WTC11 (cell line): ENCODE data around the gene TPBGL.

ENCODE experiments used
- ATF3 ChIP-seq: sonication (generic); formaldehyde crosslinking; conservative IDR thresholded peaks from 2 replicates; pipeline ENCODE4 v1.8.1; 2022; ENCODE audit warnings: mild to moderate bottlenecking, missing genetic modification reagents
- ATF6 ChIP-seq: sonication (generic); formaldehyde crosslinking; IDR thresholded peaks from 2 replicates; pipeline ENCODE4 v1.8.1; 2023; ENCODE audit warnings: mild to moderate bottlenecking, missing genetic modification reagents
- CREB1 ChIP-seq: sonication (generic); formaldehyde crosslinking; IDR thresholded peaks from 2 replicates; pipeline ENCODE4 v1.8.0; 2023; ENCODE audit warnings: mild to moderate bottlenecking, missing genetic modification reagents
- CTCF ChIP-seq: fragments of 200-600 bp; IDR thresholded peaks from 2 replicates; pipeline ENCODE4 v1.8.0; 2022; ENCODE audit warnings: antibody characterized with exemption
- FOXK1 ChIP-seq: sonication (generic); formaldehyde crosslinking; IDR thresholded peaks from 2 replicates; pipeline ENCODE4 v1.8.0; 2022; ENCODE audit warnings: mild to moderate bottlenecking, moderate library complexity, missing genetic modification reagents
- FOXP4 ChIP-seq: sonication (generic); formaldehyde crosslinking; IDR thresholded peaks from 2 replicates; pipeline ENCODE4 v1.8.0; 2022; ENCODE audit warnings: mild to moderate bottlenecking, missing genetic modification reagents
- NR3C1 ChIP-seq: sonication (generic); formaldehyde crosslinking; conservative IDR thresholded peaks from 2 replicates; pipeline ENCODE4 v1.8.1; 2023; ENCODE audit warnings: low read depth, mild to moderate bottlenecking, missing genetic modification reagents
- PRDM15 ChIP-seq: sonication (generic); formaldehyde crosslinking; IDR thresholded peaks from 2 replicates; pipeline ENCODE4 v1.8.0; 2022; ENCODE audit warnings: missing genetic modification reagents
- PREB ChIP-seq: sonication (generic); formaldehyde crosslinking; IDR thresholded peaks from 2 replicates; pipeline ENCODE4 v1.8.1; 2022; ENCODE audit warnings: mild to moderate bottlenecking, missing genetic modification reagents, moderate library complexity, borderline replicate concordance
- SP1 ChIP-seq: sonication (generic); formaldehyde crosslinking; conservative IDR thresholded peaks from 2 replicates; pipeline ENCODE4 v1.8.1; 2022; ENCODE audit warnings: missing genetic modification reagents
- USF2 ChIP-seq: sonication (generic); formaldehyde crosslinking; IDR thresholded peaks from 2 replicates; pipeline ENCODE4 v1.8.1; 2023; ENCODE audit warnings: mild to moderate bottlenecking, missing genetic modification reagents, moderate library complexity
- ZNF138 ChIP-seq: sonication (generic); formaldehyde crosslinking; conservative IDR thresholded peaks from 2 replicates; pipeline ENCODE4 v1.8.1; 2022; ENCODE audit warnings: mild to moderate bottlenecking, moderate library complexity, missing genetic modification reagents
- ZNF263 ChIP-seq: sonication (generic); formaldehyde crosslinking; IDR thresholded peaks from 2 replicates; pipeline ENCODE4 v1.8.1; 2022; ENCODE audit warnings: low read depth, mild to moderate bottlenecking, moderate library complexity, missing genetic modification reagents

- TF ChIP-seq CTCF (no peak), ATF3 (CRISPR knock-in tag) (no peak), ZNF263 (CRISPR knock-in tag) (no peak), ZNF138 (CRISPR knock-in tag) (no peak), FOXP4 (no peak), FOXK1 (CRISPR knock-in tag) (no peak), NR3C1 (CRISPR knock-in tag) (no peak), PRDM15 (CRISPR knock-in tag) (no peak), ATF6 (CRISPR knock-in tag) (no peak), PREB (no peak), USF2 (CRISPR knock-in tag) (no peak), CREB1 (CRISPR knock-in tag) (no peak), SP1 (CRISPR knock-in tag) (no peak)
These were observed 28.2 kb downstream of the TPBGL start for GRCh38 chr11:75268626-75269366.
